HCT116 (cell line): ENCODE results near the gene ACACA. TPM values are rescaled to one million over a fixed set of nuclear protein-coding genes. Genes with fewer than 3 reads are reported as not detected.
A peak's percentile ranks its signal among the peaks of the same experiment; 100 is the strongest.

Experiments used
- ATAC-seq: fragments of 200-7000 bp; cut with Tn5 transposase; 2 replicates; pipeline ENCODE4 v1.9.1; 2020; ENCODE audit warnings: mild to moderate bottlenecking, moderate library complexity
- BruUV-seq: library from RNA; stranded (reverse); fragments of 400-500 nt; replicated peaks from 2 replicates; lab custom pipeline; 2021; lab: Mats Ljungman, UMichigan
- CTCF ChIA-PET: fragments of 300-600 bp; sonication (Branson Sonifier 250); formaldehyde crosslinking; loops from one replicate; lab custom pipeline; 2021; ENCODE audit warnings: antibody characterized with exemption; lab: Charles Lee
- POLR2A ChIA-PET: fragments of 300-600, 350-600 bp; sonication (Branson Sonifier 250); formaldehyde crosslinking; loops from one replicate; lab custom pipeline; 2021; ENCODE audit warnings: antibody characterized with exemption; lab: Charles Lee
- RAD21 ChIA-PET, 2 experiments: fragments of 300-600 bp; sonication (Branson Sonifier 250); formaldehyde crosslinking; loops; one replicate each; lab custom pipeline; 2023; ENCODE audit warnings: low total read pairs in 2 of 2; ENCODE audit not compliant: uncharacterized antibody in 2 of 2, unreplicated experiment in 2 of 2, low non-redundant PET in 1 of 2; lab: Charles Lee
- DNase-seq: peaks from one replicate; pipeline ENCODE4 v3.0.0-alpha.2; 2010; ENCODE audit warnings: low read depth, low spot score
- H2AFZ ChIP-seq: fragments of 200-600 bp; shearing (Covaris generic), sonication (generic); 2 replicates; pipeline ENCODE4 v1.6.1; 2017; ENCODE audit warnings: low read depth, mixed run types, mixed read lengths, antibody characterized with exemption, low read length; ENCODE audit not compliant: poor library complexity, severe bottlenecking
- H3K27ac ChIP-seq: 2 replicates; pipeline ENCODE4 v1.5.1; 2012; ENCODE audit warnings: low read depth, low read length
- H3K27me3 ChIP-seq: fragments of 200-600 bp; sonication (generic); 2 replicates; pipeline ENCODE4 v1.6.1; 2016; ENCODE audit warnings: mixed run types, low read length, mixed read lengths; ENCODE audit not compliant: insufficient read depth
- H3K36me3 ChIP-seq, 2 experiments: fragments of 200-500 bp in 1 of 2; fragments of 200-600 bp in 1 of 2; sonication (Bioruptor generic) in 1 of 2; sonication (generic) in 1 of 2; 2 replicates each; pipeline versions ENCODE4 v1.5.1 to v1.6.1; 2014 to 2016; ENCODE audit warnings: low read length in 2 of 2, inconsistent platforms in 1 of 2, mixed read lengths in 1 of 2, mixed run types in 1 of 2; ENCODE audit not compliant: insufficient read depth in 2 of 2, control insufficient read depth in 1 of 2
- H3K4me1 ChIP-seq, 2 experiments: fragments of 200-600 bp in 1 of 2; sonication (generic) in 1 of 2; 2 replicates each; pipeline versions ENCODE4 v1.5.1 to v1.6.1; 2012 to 2017; ENCODE audit warnings: low read length in 2 of 2, inconsistent platforms in 1 of 2, mild to moderate bottlenecking in 1 of 2, mixed read lengths in 1 of 2, mixed run types in 1 of 2, moderate library complexity in 1 of 2; ENCODE audit not compliant: insufficient read depth in 2 of 2, control insufficient read depth in 1 of 2
- H3K4me2 ChIP-seq: fragments of 200-600 bp; sonication (generic); 2 replicates; pipeline ENCODE4 v1.6.1; 2017; ENCODE audit warnings: mixed run types, low read length, mixed read lengths
- H3K4me3 ChIP-seq, 2 experiments: fragments of 200-600 bp in 1 of 2; sonication (generic) in 1 of 2; replicated peaks in 1 of 2; 2 replicates each; pipeline ENCODE4 v1.5.1; 2011 to 2016; ENCODE audit warnings: low read length in 2 of 2, control low read depth in 1 of 2, low read depth in 1 of 2, mild to moderate bottlenecking in 1 of 2, mixed read lengths in 1 of 2, mixed run types in 1 of 2
- H3K79me2 ChIP-seq: fragments of 200-600 bp; sonication (generic); 2 replicates; pipeline ENCODE4 v1.6.1; 2017; ENCODE audit warnings: mild to moderate bottlenecking, mixed run types, low read length, moderate library complexity, mixed read lengths; ENCODE audit not compliant: insufficient read depth
- H3K9ac ChIP-seq: fragments of 200-600 bp; sonication (generic); 2 replicates; pipeline ENCODE4 v1.6.1; 2016; ENCODE audit warnings: low read length, mixed read lengths
- H3K9me2 ChIP-seq: fragments of 200-600 bp; sonication (generic), shearing (Covaris generic); 2 replicates; pipeline ENCODE4 v1.6.1; 2017; ENCODE audit warnings: mixed run types, mild to moderate bottlenecking, moderate library complexity; ENCODE audit not compliant: insufficient read depth
- H3K9me3 ChIP-seq, 2 experiments: fragments of 200-500 bp in 1 of 2; fragments of 200-600 bp in 1 of 2; sonication (Bioruptor generic) in 1 of 2; sonication (generic) in 1 of 2; 2 replicates each; pipeline ENCODE4 v1.6.1; 2014 to 2017; ENCODE audit warnings: low read length in 2 of 2, mixed read lengths in 2 of 2, inconsistent platforms in 1 of 2, low read depth in 1 of 2, mild to moderate bottlenecking in 1 of 2, mixed run types in 1 of 2, moderate library complexity in 1 of 2; ENCODE audit not compliant: control insufficient read depth in 1 of 2, insufficient read depth in 1 of 2
- H4K20me1 ChIP-seq: fragments of 200-600 bp; sonication (generic), shearing (Covaris generic); 2 replicates; pipeline ENCODE4 v1.6.1; 2017; ENCODE audit warnings: mixed run types, mild to moderate bottlenecking, moderate library complexity; ENCODE audit not compliant: insufficient read depth
- EZH2phosphoT487 ChIP-seq: fragments of 200-600 bp; IDR thresholded peaks from 2 replicates; pipeline ENCODE4 v1.6.1; 2018; ENCODE audit warnings: antibody characterized with exemption, borderline replicate concordance
- RAD21 ChIP-seq: IDR thresholded peaks from 2 replicates; pipeline ENCODE4 v1.6.1; 2012; ENCODE audit warnings: low read depth, mild to moderate bottlenecking
- ZFX ChIP-seq: fragments of 450-650 bp; IDR thresholded peaks from 2 replicates; pipeline ENCODE4 v1.6.1; 2017
- intact Hi-C: fragments of 100-400 bp; cut with micrococcal nuclease; formaldehyde crosslinking; loops from 2 replicates; pipeline ENCODE4 v1.10.0; 2022
- total RNA-seq: library from RNA; stranded (reverse); gene quantifications from one replicate; pipeline ENCODE4 v1.2.1, GENCODE V29; 2021; ENCODE audit not compliant: unreplicated experiment
- TF ChIP-seq, protein P1 (sequence below): IDR thresholded peaks from 2 replicates; pipeline ENCODE4 v1.6.1; 2012

ACACA gene
- total RNA-seq, 1 experiment from 2014 or later, result 161 TPM

DNA sequence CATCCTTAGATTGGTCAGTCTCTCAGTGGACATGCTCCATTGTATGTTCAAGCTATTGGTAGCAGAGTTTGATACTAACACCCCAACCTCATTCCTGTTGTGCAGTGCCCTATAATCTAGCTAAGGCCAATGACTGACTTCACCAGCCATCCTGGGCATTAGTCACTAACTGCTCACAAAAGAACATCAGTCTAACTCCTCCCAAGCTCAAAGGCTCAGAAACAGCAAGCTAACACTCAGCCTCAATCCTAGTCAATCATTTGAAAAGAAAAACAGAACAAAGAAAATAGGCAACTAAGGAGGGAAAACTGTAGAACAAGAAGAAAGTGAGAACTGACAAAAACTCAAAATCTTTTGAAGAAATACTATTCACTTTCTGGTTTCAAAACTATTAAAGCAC is 229.9 kb downstream of the ACACA start:
- H3K4me2 ChIP-seq, result no peak overlapping the region
- ATAC-seq (no peak), DNase-seq (no peak)
- H3K27ac ChIP-seq, result no peak overlapping the region
- POLR2A ChIA-PET, result interaction anchor here (0.9 kb wide), 1 partner anchor 20 kb away, joined by 3 read pairs; no protein-coding TSS in a partner anchor
- no TSS peak for BruUV-seq
- no peak overlapping the region for H3K9ac ChIP-seq
- H3K9me3 ChIP-seq, result no peaks in the 10 kb centered on the region
- peaks cover 0 to 14% of the 10 kb centered on the region in 2 experiments; a peak in 2 of 4 replicates for H3K4me1 ChIP-seq
- H3K27me3 ChIP-seq, result no peaks in the 10 kb centered on the region
- intact Hi-C loops, result no loop called here
- no peaks in the 10 kb centered on the region for H4K20me1 ChIP-seq
- TF ChIP-seq EZH2phosphoT487, result no peak
- TF ChIP-seq, protein P1, sequence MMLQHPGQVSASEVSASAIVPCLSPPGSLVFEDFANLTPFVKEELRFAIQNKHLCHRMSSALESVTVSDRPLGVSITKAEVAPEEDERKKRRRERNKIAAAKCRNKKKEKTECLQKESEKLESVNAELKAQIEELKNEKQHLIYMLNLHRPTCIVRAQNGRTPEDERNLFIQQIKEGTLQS, result no peak
- TF ChIP-seq ZFX, result no peak
- H3K9me2 ChIP-seq, result no peaks in the 10 kb centered on the region
- RAD21 ChIA-PET, result no interaction called here
- no peak overlapping the region for H2AFZ ChIP-seq
- no peaks in the 10 kb centered on the region for H3K79me2 ChIP-seq
- no peak overlapping the region for H3K4me3 ChIP-seq
- peaks cover 17 to 19% of the 10 kb centered on the region in 2 experiments for H3K36me3 ChIP-seq
- CTCF ChIA-PET, result no interaction called here

DNA sequence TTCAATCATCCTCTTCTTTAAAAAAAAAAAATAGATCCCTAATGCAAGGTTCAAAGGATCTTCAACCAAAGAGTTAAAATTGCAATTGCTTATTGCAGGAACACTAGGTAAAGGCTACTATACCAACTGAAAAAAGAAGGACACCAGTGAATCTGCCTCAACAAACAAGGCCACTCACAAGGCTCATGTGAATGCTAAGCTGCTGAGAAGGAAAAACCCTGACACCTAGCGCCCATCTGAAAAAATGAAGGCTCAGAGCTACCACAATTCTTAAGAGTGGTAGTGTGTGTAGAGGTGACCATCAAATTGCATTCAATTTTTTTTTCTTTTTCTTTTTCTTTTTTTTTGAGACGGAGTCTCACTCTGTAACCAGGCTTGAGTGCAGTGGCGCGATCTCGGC is 232.4 kb downstream of the ACACA start:
- DNase-seq (no peak), ATAC-seq (no peak)
- H3K9ac ChIP-seq, result no peak overlapping the region
- ChIA-PET CTCF (no interaction called here), POLR2A (no interaction called here), RAD21 (no interaction called here)
- no peak overlapping the region for H3K4me2 ChIP-seq
- BruUV-seq, result no TSS peak
- no peaks in the 10 kb centered on the region for H3K27me3 ChIP-seq
- H2AFZ ChIP-seq, result no peak overlapping the region
- H3K36me3 ChIP-seq, result peaks cover 7 to 19% of the 10 kb centered on the region in 2 experiments; a peak in 3 of 4 replicates
- no peak overlapping the region for H3K27ac ChIP-seq
- TF ChIP-seq, protein P1, result no peak
- peak; percentile 8; the same call in 1 of the 2 replicates for TF ChIP-seq RAD21
- intact Hi-C loops, result no loop called here
- H3K9me3 ChIP-seq, result no peaks in the 10 kb centered on the region
- H3K4me1 ChIP-seq, result no peaks in the 10 kb centered on the region
- peaks cover 5% of the 10 kb centered on the region; the same call in 1 of the 2 replicates for H4K20me1 ChIP-seq
- no peak overlapping the region for H3K4me3 ChIP-seq
- H3K79me2 ChIP-seq, result no peaks in the 10 kb centered on the region
- no peaks in the 10 kb centered on the region for H3K9me2 ChIP-seq
